ENCODE results near the gene TMEM106B.
"Not testable (repeated sequence)": the region's sequence is repeated elsewhere in the genome, so short reads cannot be mapped to it uniquely, and the experiment has no call there.

Gene TMEM106B

DNA sequence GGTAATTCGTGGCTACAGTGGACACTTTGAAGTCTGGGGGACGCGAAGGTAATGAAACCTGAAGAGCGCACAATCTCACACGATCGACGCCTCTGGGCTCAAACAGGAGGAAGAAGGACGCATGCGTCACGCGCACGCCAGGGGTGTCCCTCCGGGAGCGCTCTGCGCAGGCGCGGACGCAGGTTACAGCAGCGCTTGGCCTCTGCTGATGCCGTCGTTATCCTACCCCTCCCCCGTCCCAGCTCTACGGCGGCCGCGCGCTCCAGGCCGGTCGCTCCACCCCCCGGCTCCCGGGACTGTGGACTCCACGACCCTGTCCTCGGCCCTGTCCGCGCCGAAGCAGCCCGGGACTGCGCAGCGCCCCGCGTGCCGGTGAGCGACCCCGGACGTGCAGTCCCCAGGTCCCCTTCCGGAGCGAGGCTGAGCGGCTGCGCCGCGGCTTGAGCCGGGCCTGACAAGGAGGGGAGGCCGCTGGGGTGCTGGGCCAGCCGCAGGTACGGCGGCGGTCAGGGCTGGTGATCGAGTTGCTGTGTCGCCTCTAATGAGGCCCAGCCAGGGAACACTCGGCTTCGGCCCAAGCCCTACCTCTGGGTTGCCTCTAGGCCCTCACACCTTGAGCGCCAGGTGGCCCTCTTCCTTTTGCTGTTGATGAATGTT lies at the start of gene TMEM106B:
TMEM106B (plus strand) TSS at position 241 of the 657 bp plus-strand sequence. CDS start 3,517 bp downstream, outside the sequence.
- no peaks in the 10 kb centered on the region for H3K9me3 ChIP-seq (ENCODE audit: control insufficient read depth, insufficient read depth, low read length)
- H3K27me3 ChIP-seq (ENCODE audit: control insufficient read depth, insufficient read depth, low read length): peaks cover 10% of the 10 kb centered on the region
- no peaks in the 10 kb centered on the region for H3K36me3 ChIP-seq (ENCODE audit: control insufficient read depth, insufficient read depth, low read length)
- peak within 1 kb of the TSS; percentile 94 for H3K4me3 ChIP-seq (ENCODE audit: low read depth, low read length)
- peaks cover 4% of the 10 kb centered on the region for H3K4me1 ChIP-seq (ENCODE audit: control insufficient read depth, insufficient read depth, low read length)
- H3K9ac ChIP-seq (ENCODE audit: low read depth, low read length): peak within 1 kb of the TSS; percentile 79

DNA sequence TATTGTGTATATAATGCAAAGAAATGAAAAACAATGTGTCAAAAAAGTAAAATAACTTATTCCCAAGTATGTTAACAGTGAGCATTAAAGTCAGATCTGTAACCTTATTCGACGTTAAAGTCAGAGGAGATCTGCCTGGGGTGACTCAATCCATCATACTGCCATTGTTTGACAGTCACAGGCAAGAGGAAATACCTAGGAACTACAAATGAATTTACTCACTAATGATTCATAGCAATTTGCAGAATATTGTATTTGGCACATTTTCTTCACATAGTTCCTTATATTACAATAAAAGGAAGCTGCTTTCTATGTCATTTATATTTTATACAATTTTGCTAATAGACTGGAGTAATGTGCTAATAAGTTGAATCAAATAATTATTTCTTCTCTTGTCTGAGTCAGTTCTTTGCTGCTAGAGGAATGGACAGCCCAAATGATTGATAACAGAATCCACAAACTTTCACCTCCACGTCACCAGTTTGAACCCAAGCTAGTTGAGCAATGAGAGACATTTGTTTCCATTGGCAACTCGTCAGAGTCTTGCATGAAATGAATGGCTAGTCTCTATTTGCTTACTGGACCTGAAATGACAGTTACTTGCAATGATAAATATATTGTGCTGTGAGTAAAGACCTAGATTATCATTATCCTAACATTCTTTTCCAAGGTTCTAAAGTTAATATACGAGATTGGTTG lies 48.5 kb upstream of the TMEM106B start:
- Histone ChIP-seq H3K9me3 (ENCODE audit: control insufficient read depth, insufficient read depth, low read length) (no peaks in the 10 kb centered on the region), H3K9ac (ENCODE audit: low read depth, low read length) (no peak overlapping the region), H3K4me1 (ENCODE audit: control insufficient read depth, insufficient read depth, low read length) (no peaks in the 10 kb centered on the region), H3K27me3 (ENCODE audit: control insufficient read depth, insufficient read depth, low read length) (no peaks in the 10 kb centered on the region), H3K36me3 (ENCODE audit: control insufficient read depth, insufficient read depth, low read length) (no peaks in the 10 kb centered on the region), H3K4me3 (ENCODE audit: low read depth, low read length) (no peak overlapping the region)

DNA sequence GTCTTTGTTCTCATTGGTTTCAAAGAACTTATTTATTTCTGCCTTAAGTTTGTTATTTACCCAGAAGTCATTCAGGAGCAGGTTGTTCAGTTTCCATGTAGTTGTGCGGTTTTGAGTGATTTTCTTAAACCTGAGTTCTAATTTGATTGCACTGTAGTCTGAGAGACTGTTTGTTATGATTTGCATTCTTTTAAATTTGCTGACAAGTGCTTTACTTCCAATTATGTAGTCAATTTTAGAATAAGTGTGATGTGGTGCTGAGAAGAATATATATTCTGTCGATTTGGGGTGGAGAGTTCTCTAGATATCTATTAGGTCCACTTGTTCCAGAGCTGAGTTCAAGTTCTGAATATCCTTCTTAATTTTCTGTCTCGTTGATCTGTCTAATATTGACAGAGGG lies 43.0 kb upstream of the TMEM106B start:
- H3K27me3 ChIP-seq (ENCODE audit: control insufficient read depth, insufficient read depth, low read length); H3K4me1 ChIP-seq (ENCODE audit: control insufficient read depth, insufficient read depth, low read length); H3K9me3 ChIP-seq (ENCODE audit: control insufficient read depth, insufficient read depth, low read length); H3K9ac ChIP-seq (ENCODE audit: low read depth, low read length); H3K4me3 ChIP-seq (ENCODE audit: low read depth, low read length); H3K36me3 ChIP-seq (ENCODE audit: control insufficient read depth, insufficient read depth, low read length): not testable (repeated sequence)

DNA sequence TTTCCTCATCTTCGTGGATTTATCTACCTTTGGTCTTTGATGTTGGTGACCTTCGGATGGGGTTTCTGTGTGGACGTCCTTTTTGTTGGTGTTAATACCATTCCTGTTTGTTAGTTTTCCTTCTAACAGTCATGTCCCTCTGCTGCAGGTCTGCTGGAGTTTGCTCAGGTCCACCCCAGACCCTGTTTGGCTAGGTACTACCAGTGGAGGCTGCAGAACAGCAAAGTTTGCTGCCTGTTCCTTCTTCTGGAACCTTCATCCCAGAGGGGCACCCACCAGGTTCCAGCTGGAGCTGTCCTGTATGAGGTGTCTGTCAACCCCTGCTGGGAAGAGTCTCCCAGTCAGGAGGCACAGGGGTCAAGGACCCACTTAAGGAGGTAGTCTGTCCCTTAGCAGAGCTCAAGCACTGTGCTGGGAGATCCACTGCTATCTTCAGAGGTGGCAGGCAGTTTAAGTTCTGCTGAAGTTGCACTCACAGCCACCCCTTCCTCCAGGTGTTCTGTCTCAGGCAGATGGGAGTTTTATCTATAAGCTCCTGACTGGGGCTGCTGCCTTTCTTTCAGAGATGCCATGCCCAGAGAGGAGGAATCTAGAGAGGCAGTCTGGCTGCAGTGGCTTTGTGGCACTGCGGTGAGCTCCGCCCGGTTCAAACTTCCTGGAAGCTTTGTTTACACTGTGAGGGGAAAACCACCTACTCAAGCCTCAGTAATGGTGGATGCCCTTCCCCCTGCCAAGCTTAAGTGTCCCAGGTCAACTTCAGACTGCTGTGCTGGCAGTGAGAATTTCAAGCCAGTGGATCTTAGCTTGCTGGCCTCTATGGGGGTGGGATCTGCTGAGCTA lies 40.9 kb upstream of the TMEM106B start:
- not testable (repeated sequence) for H3K36me3 ChIP-seq (ENCODE audit: control insufficient read depth, insufficient read depth, low read length); H3K9me3 ChIP-seq (ENCODE audit: control insufficient read depth, insufficient read depth, low read length); H3K27me3 ChIP-seq (ENCODE audit: control insufficient read depth, insufficient read depth, low read length); H3K4me1 ChIP-seq (ENCODE audit: control insufficient read depth, insufficient read depth, low read length); H3K4me3 ChIP-seq (ENCODE audit: low read depth, low read length); H3K9ac ChIP-seq (ENCODE audit: low read depth, low read length)

DNA sequence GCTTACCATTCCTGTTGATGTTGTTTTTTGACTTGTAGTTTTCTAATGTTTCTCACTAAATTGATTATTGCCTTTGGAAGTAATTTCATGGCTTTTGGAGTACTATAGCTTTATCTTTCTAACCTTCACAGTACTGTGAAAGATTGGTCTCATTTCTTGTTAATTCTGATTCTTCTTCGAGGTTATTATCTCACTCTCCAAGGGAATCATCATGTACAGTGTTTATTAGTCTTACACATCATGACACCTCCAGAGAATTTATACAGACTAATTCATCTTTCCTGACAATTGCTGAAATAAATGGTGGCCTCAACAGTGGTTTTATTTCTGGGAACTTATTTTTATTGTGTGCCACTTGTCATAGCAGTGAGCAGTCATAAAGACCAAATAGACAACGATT lies 37.4 kb upstream of the TMEM106B start:
- no peaks in the 10 kb centered on the region for H3K4me1 ChIP-seq (ENCODE audit: control insufficient read depth, insufficient read depth, low read length)
- no peak overlapping the region for H3K4me3 ChIP-seq (ENCODE audit: low read depth, low read length)
- H3K9me3 ChIP-seq (ENCODE audit: control insufficient read depth, insufficient read depth, low read length): no peaks in the 10 kb centered on the region
- H3K27me3 ChIP-seq (ENCODE audit: control insufficient read depth, insufficient read depth, low read length): no peaks in the 10 kb centered on the region
- no peaks in the 10 kb centered on the region for H3K36me3 ChIP-seq (ENCODE audit: control insufficient read depth, insufficient read depth, low read length)
- H3K9ac ChIP-seq (ENCODE audit: low read depth, low read length): no peak overlapping the region

DNA sequence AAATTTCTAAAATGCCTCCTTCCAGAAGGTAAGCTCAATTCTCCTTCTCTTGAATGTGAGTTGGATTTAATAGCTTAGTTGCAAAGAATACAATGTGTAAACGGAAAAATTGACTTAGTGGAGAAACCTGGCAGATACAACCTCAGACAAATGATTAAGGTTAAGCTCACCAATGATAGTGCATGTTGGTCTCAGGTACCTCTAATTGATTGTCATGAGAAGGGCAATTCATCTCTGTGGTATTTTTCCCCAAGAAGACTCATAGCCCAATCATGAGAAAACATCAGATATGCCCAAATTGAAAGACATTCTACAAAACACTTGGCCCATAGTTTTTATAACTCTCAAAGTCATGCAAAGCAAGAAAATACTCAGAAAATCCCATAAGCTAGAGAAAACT lies 36.2 kb upstream of the TMEM106B start:
- Histone ChIP-seq H3K4me3 (ENCODE audit: low read depth, low read length) (no peak overlapping the region), H3K27me3 (ENCODE audit: control insufficient read depth, insufficient read depth, low read length) (no peaks in the 10 kb centered on the region), H3K36me3 (ENCODE audit: control insufficient read depth, insufficient read depth, low read length) (no peaks in the 10 kb centered on the region), H3K9ac (ENCODE audit: low read depth, low read length) (no peak overlapping the region), H3K9me3 (ENCODE audit: control insufficient read depth, insufficient read depth, low read length) (no peaks in the 10 kb centered on the region), H3K4me1 (ENCODE audit: control insufficient read depth, insufficient read depth, low read length) (no peaks in the 10 kb centered on the region)

DNA sequence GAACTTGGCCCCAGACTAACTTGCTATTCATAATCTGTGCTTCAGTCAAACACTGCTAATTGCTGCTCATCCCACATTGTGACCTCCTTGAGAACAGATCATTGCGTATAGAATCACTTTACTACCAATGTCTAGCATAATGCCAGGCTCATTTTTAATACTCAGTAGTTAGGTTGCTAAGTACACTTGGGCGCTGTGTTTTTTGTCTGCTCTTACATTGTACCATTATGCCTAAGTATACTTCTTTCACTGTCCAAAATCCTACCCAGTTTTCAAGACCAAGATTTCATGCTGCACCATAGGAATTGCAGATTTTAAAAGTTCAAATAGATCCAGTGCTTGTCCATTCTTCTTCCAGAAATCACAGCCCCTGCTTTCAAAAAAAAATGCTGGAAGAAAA lies 32.8 kb upstream of the TMEM106B start:
- H3K9me3 ChIP-seq (ENCODE audit: control insufficient read depth, insufficient read depth, low read length): no peaks in the 10 kb centered on the region
- H3K36me3 ChIP-seq (ENCODE audit: control insufficient read depth, insufficient read depth, low read length): no peaks in the 10 kb centered on the region
- H3K4me3 ChIP-seq (ENCODE audit: low read depth, low read length): no peak overlapping the region
- no peak overlapping the region for H3K9ac ChIP-seq (ENCODE audit: low read depth, low read length)
- no peaks in the 10 kb centered on the region for H3K27me3 ChIP-seq (ENCODE audit: control insufficient read depth, insufficient read depth, low read length)
- H3K4me1 ChIP-seq (ENCODE audit: control insufficient read depth, insufficient read depth, low read length): no peaks in the 10 kb centered on the region

DNA sequence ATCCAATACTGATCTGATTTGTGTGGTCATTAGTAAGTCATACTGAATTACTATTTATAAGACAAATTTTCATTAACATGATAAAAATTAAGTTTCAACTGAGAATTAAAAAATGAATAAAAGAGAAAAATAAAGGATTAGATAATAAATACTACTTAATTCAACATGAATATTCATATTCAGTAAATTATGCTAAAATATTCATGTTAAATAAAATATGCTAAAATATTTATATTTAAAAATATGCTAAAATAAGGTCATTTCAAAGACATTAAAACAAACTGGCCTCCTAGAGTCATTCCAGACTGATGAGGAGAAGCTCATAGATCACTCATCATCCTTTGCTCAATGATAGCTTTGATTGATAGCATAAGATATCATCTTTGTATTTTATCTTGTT lies 16.7 kb upstream of the TMEM106B start:
- Histone ChIP-seq H3K9me3 (ENCODE audit: control insufficient read depth, insufficient read depth, low read length) (no peaks in the 10 kb centered on the region), H3K4me3 (ENCODE audit: low read depth, low read length) (no peak overlapping the region), H3K4me1 (ENCODE audit: control insufficient read depth, insufficient read depth, low read length) (no peaks in the 10 kb centered on the region), H3K36me3 (ENCODE audit: control insufficient read depth, insufficient read depth, low read length) (no peaks in the 10 kb centered on the region), H3K9ac (ENCODE audit: low read depth, low read length) (no peak overlapping the region), H3K27me3 (ENCODE audit: control insufficient read depth, insufficient read depth, low read length) (no peaks in the 10 kb centered on the region)

DNA sequence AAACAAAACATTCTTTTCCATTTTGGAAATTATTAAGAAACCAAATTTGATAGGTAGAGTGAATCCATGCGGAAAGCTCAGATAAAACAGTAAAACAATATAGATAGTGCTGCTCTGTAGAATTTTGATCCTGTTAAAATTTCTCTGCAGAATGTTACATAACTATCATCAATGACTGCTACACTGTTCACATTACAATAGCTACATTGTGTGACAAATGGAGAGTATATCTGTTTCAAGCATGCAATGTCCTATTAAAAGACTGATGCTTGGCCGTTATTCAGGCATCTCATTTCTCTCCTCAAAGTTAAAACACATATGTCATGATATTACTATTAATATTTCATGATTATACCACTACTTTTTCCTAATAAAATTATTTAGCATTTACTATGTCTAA lies 14.7 kb upstream of the TMEM106B start:
- Histone ChIP-seq H3K36me3 (ENCODE audit: control insufficient read depth, insufficient read depth, low read length) (no peaks in the 10 kb centered on the region), H3K4me1 (ENCODE audit: control insufficient read depth, insufficient read depth, low read length) (no peaks in the 10 kb centered on the region), H3K9ac (ENCODE audit: low read depth, low read length) (no peak overlapping the region), H3K4me3 (ENCODE audit: low read depth, low read length) (no peak overlapping the region), H3K27me3 (ENCODE audit: control insufficient read depth, insufficient read depth, low read length) (no peaks in the 10 kb centered on the region), H3K9me3 (ENCODE audit: control insufficient read depth, insufficient read depth, low read length) (no peaks in the 10 kb centered on the region)

DNA sequence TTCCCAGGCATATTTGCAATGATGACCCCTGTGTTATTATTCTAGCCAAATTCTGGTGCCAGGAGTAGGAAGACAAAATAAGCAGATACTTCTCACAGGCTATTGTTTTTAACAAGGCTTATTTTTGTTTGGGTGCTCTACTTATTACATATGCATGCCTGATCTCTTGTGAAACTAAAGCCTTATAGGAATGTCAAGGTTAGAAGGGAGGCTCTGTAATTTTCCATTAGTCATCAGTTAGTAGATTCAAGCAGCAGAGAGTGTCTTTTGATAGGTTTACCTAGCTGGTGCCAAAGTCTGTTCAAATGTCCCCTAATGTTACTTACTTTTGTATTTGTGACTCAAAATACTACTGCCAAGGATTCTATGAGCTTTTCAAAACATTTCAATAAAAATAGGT lies 11.7 kb upstream of the TMEM106B start:
- Histone ChIP-seq H3K36me3 (ENCODE audit: control insufficient read depth, insufficient read depth, low read length) (no peaks in the 10 kb centered on the region), H3K4me3 (ENCODE audit: low read depth, low read length) (no peak overlapping the region), H3K9me3 (ENCODE audit: control insufficient read depth, insufficient read depth, low read length) (no peaks in the 10 kb centered on the region), H3K9ac (ENCODE audit: low read depth, low read length) (no peak overlapping the region), H3K27me3 (ENCODE audit: control insufficient read depth, insufficient read depth, low read length) (no peaks in the 10 kb centered on the region), H3K4me1 (ENCODE audit: control insufficient read depth, insufficient read depth, low read length) (no peaks in the 10 kb centered on the region)

DNA sequence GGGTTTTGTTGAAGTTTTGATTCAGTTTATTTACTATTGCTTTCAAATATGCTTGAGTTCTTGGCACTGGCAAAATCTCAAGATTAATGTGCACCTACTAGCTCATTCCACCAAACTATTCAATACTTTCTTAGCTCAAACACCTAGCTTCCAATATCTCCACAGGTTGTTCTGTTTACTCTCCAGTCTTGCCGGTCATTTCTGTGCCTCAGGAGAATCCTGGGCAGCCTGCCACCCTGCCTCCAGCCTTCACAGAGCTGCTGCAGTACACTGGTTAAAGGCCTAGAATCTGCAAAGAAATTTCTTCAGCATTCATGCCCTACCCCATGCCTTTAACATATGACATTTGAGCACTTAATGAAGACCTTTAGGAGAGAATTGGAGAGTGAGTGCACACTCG lies 4.0 kb upstream of the TMEM106B start:
- Histone ChIP-seq H3K9ac (ENCODE audit: low read depth, low read length) (no peak overlapping the region), H3K4me3 (ENCODE audit: low read depth, low read length) (no peak overlapping the region), H3K36me3 (ENCODE audit: control insufficient read depth, insufficient read depth, low read length) (no peaks in the 10 kb centered on the region), H3K4me1 (ENCODE audit: control insufficient read depth, insufficient read depth, low read length) (no peaks in the 10 kb centered on the region), H3K27me3 (ENCODE audit: control insufficient read depth, insufficient read depth, low read length) (peaks cover 10% of the 10 kb centered on the region), H3K9me3 (ENCODE audit: control insufficient read depth, insufficient read depth, low read length) (no peaks in the 10 kb centered on the region)

DNA sequence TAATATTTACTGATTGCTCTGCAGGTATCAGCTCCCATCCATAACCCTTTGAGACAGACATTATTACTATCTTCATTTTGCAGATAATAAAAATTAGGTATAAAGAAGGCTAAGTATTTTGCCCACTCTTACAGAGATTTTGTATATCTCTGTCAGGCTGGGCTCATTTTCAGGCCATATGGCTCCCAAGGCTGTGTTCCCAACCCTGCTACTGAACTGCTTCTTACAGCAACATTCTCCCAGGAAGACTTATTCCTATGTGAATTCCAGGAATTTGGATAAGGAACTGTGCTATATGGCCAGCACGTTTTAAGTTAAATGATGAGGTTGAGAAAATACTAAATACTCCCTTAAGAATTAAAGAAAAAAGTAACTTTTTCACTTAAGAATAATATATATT lies 1.9 kb upstream of the TMEM106B start:
- Histone ChIP-seq H3K4me1 (ENCODE audit: control insufficient read depth, insufficient read depth, low read length) (peaks cover 4% of the 10 kb centered on the region), H3K9ac (ENCODE audit: low read depth, low read length) (no peak overlapping the region), H3K27me3 (ENCODE audit: control insufficient read depth, insufficient read depth, low read length) (peaks cover 10% of the 10 kb centered on the region), H3K9me3 (ENCODE audit: control insufficient read depth, insufficient read depth, low read length) (no peaks in the 10 kb centered on the region), H3K36me3 (ENCODE audit: control insufficient read depth, insufficient read depth, low read length) (no peaks in the 10 kb centered on the region), H3K4me3 (ENCODE audit: low read depth, low read length) (no peak overlapping the region)

Measured in iPS-15b (cell line).